SU-DHL-6 (cell line): ENCODE results near the gene FUCA2.
"Not testable (repeated sequence)": the region's sequence is repeated elsewhere in the genome, so short reads cannot be mapped to it uniquely, and the experiment has no call there.

Experiments
- H2AFZ ChIP-seq: fragments of 200-600 bp; sonication (generic); 2 replicates; pipeline ENCODE4 v1.6.1; 2014; ENCODE audit warnings: low read depth, mild to moderate bottlenecking, moderate library complexity, mixed read lengths, antibody characterized with exemption, low read length; ENCODE audit not compliant: severe bottlenecking
- H3F3A ChIP-seq: fragments of 200-600 bp; shearing (Covaris generic); 2 replicates; pipeline ENCODE4 v1.6.0; 2016; ENCODE audit warnings: antibody characterized with exemption, mild to moderate bottlenecking; ENCODE audit not compliant: insufficient read depth
- H3K27ac ChIP-seq: fragments of 200-600 bp; sonication (generic); 2 replicates; pipeline ENCODE4 v1.5.1; 2016; ENCODE audit warnings: low read depth, mild to moderate bottlenecking, low read length, moderate library complexity, mixed read lengths
- H3K27me3 ChIP-seq: fragments of 200-600 bp; sonication (generic), shearing (Covaris generic); 2 replicates; pipeline ENCODE4 v1.6.0; 2014; ENCODE audit warnings: mild to moderate bottlenecking, low read length
- H3K36me3 ChIP-seq: fragments of 200-600 bp; sonication (generic); 2 replicates; pipeline ENCODE4 v1.6.1; 2014; ENCODE audit warnings: mild to moderate bottlenecking, low read length, mixed read lengths
- H3K4me2 ChIP-seq: fragments of 300-600, 200-600 bp; shearing (Covaris generic), sonication (generic); 2 replicates; pipeline ENCODE4 v1.6.0; 2014; ENCODE audit warnings: low read length, low read depth, mild to moderate bottlenecking; ENCODE audit not compliant: poor library complexity, severe bottlenecking
- H3K4me3 ChIP-seq: fragments of 200-600 bp; sonication (generic); 2 replicates; pipeline ENCODE4 v1.5.1; 2014; ENCODE audit warnings: antibody characterized with exemption, low read length, mild to moderate bottlenecking, mixed read lengths; ENCODE audit not compliant: insufficient read depth, poor library complexity, severe bottlenecking
- H3K79me2 ChIP-seq: fragments of 200-600 bp; sonication (generic); 2 replicates; pipeline ENCODE4 v1.6.1; 2014; ENCODE audit warnings: mild to moderate bottlenecking, low read length, moderate library complexity; ENCODE audit not compliant: insufficient read depth
- H3K9ac ChIP-seq: fragments of 200-600 bp; sonication (generic); 2 replicates; pipeline ENCODE4 v1.7.0; 2014; ENCODE audit warnings: mild to moderate bottlenecking, low read length
- H3K9me2 ChIP-seq: fragments of 200-600 bp; sonication (generic); replicated peaks from 2 replicates; pipeline ENCODE4 v1.6.1; 2014; ENCODE audit warnings: low read length; ENCODE audit not compliant: insufficient read depth
- H3K9me3 ChIP-seq: fragments of 200-600 bp; sonication (generic); 2 replicates; pipeline ENCODE4 v1.6.1; 2014; ENCODE audit warnings: low read length, mixed read lengths; ENCODE audit not compliant: insufficient read depth
- H4K20me1 ChIP-seq: fragments of 200-600 bp; sonication (generic); 2 replicates; pipeline ENCODE4 v1.6.1; 2014; ENCODE audit warnings: low read depth, mild to moderate bottlenecking, antibody characterized with exemption, low read length, moderate library complexity, mixed read lengths
- EZH2phosphoT487 ChIP-seq: fragments of 200-600 bp; sonication (generic), shearing (Covaris generic); conservative IDR thresholded peaks from 2 replicates; pipeline ENCODE4 v1.6.1; 2018; ENCODE audit warnings: mild to moderate bottlenecking, antibody characterized with exemption, low read length, moderate library complexity, mixed read lengths
- TF ChIP-seq, protein P1 (sequence below): fragments of 200-600 bp; sonication (generic); IDR thresholded peaks from one replicate; pipeline ENCODE4 v1.5.1; 2017; ENCODE audit warnings: antibody characterized with exemption, mild to moderate bottlenecking, low read length, moderate library complexity; ENCODE audit not compliant: insufficient read depth, poor library complexity, severe bottlenecking

Gene FUCA2

DNA sequence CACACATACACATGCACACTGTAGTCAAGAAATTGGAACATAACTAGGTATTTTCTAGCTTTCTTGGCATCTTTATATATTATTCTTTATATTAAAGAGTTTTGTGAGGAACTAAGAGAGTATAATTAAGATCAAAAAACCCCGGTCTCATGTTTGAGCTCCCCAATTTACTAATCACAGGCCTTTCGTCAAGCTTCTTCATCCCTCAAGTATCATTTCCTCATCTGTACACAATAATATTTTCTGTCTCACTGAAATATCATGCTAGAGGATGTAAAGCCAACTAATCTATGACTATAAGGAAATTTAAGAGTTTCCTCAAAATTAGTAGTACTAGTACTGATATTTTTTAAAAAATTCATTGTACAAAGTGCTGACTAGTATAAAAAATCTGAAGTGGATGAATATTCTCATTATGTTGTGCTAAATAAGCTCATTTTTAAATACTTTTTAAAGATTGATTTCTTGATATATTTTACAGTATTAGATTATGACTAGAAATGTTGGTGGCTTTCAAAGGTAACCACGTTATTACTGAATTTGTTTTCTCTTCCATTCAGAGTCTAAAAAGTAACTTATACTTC, 32.9 kb downstream of the FUCA2 start:
- no peak overlapping the region for H3K27ac ChIP-seq
- no peaks in the 10 kb centered on the region for H3K9me3 ChIP-seq
- H3K36me3 ChIP-seq: 0 out of 2 replicates have a peak, but pooled peaks cover 6% of the 10 kb centered on the region
- H3K9ac ChIP-seq: no peak overlapping the region
- no peaks in the 10 kb centered on the region for H4K20me1 ChIP-seq
- H3F3A ChIP-seq: no peaks in the 10 kb centered on the region
- no peaks in the 10 kb centered on the region for H3K79me2 ChIP-seq
- H3K9me2 ChIP-seq: no peaks in the 10 kb centered on the region
- H2AFZ ChIP-seq: no peak overlapping the region
- H3K27me3 ChIP-seq: no peaks in the 10 kb centered on the region
- no peak overlapping the region for H3K4me2 ChIP-seq
- H3K4me3 ChIP-seq: no peak overlapping the region
- TF ChIP-seq EZH2phosphoT487: no peak
- TF ChIP-seq, protein P1, sequence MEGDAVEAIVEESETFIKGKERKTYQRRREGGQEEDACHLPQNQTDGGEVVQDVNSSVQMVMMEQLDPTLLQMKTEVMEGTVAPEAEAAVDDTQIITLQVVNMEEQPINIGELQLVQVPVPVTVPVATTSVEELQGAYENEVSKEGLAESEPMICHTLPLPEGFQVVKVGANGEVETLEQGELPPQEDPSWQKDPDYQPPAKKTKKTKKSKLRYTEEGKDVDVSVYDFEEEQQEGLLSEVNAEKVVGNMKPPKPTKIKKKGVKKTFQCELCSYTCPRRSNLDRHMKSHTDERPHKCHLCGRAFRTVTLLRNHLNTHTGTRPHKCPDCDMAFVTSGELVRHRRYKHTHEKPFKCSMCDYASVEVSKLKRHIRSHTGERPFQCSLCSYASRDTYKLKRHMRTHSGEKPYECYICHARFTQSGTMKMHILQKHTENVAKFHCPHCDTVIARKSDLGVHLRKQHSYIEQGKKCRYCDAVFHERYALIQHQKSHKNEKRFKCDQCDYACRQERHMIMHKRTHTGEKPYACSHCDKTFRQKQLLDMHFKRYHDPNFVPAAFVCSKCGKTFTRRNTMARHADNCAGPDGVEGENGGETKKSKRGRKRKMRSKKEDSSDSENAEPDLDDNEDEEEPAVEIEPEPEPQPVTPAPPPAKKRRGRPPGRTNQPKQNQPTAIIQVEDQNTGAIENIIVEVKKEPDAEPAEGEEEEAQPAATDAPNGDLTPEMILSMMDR: no peak

DNA sequence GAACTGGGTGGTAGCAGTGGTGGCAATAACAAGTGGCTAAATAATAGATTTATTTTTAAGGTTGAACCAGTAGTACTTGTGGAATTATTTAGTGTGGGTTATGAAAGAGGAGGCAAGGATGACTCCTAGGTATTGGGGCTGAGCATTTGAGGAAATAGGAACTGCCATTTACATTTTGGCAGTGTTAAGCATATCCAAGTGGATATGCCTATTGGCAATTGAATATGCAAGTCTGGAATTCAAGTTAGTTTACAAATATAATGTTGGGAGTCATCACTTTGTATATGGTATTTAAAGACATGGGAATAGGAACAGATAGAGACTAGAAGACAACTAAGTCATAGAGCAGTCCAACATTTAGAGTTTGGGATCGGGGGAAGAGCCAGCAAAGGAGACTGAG, 35.0 kb downstream of the FUCA2 start:
- Histone ChIP-seq H3K9ac (no peak overlapping the region), H2AFZ (no peak overlapping the region), H3K4me2 (no peak overlapping the region), H3K79me2 (no peaks in the 10 kb centered on the region), H3K27me3 (no peaks in the 10 kb centered on the region), H3K9me3 (no peaks in the 10 kb centered on the region), H3K4me3 (no peak overlapping the region), H3K27ac (no peak overlapping the region), H3F3A (no peaks in the 10 kb centered on the region), H3K36me3 (peaks cover 13% of the 10 kb centered on the region), H4K20me1 (no peaks in the 10 kb centered on the region), H3K9me2 (no peaks in the 10 kb centered on the region)
- no peak for TF ChIP-seq EZH2phosphoT487
- TF ChIP-seq, protein P1: no peak

DNA sequence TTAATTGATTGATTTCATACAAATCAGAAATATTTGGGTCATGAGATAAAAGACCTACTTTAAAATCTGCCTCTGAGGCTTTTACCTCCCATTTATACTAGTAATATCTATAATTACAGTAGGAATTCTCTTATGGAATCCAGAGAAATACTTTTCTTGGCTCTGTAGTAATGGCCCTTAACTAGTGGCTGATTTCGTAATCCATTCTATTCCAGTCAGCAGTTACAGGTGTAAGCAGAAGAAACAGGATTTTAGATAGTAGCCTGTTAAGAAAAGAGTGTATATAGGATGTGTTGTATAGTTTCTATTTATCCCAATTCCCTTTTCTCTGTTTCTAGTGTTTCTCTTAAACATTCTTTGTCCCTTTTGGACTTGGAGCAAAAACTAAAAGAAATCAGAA, 39.7 kb downstream of the FUCA2 start:
- H3K9me3 ChIP-seq: no peaks in the 10 kb centered on the region
- no peaks in the 10 kb centered on the region for H3K79me2 ChIP-seq
- H4K20me1 ChIP-seq: no peaks in the 10 kb centered on the region
- no peak overlapping the region for H3K4me2 ChIP-seq
- H3K9ac ChIP-seq: no peak overlapping the region
- no peaks in the 10 kb centered on the region for H3K27me3 ChIP-seq
- H3K36me3 ChIP-seq: peaks cover 19% of the 10 kb centered on the region
- TF ChIP-seq, protein P1: no peak
- TF ChIP-seq EZH2phosphoT487: no peak
- H3K9me2 ChIP-seq: no peaks in the 10 kb centered on the region
- no peak overlapping the region for H2AFZ ChIP-seq
- H3F3A ChIP-seq: no peaks in the 10 kb centered on the region
- H3K27ac ChIP-seq: no peak overlapping the region
- no peak overlapping the region for H3K4me3 ChIP-seq

DNA sequence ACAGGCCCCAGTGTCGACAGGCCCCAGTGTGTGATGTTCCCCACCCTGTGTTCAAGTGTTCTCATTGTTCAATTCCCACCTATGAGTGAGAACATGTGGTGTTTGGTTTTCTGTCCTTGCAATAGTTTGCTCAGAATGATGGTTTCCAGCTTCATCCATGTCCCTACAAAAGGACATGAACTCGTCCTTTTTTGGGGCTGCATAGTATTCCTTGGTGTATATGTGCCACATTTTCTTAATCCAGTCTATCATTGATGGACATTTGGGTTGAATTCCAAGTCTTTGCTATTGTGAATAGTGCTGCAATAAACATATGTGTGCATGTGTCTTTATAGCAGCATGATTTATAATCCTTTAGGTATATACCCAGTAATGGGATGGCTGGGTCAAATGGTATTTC, 42.7 kb downstream of the FUCA2 start:
- not testable (repeated sequence) for H2AFZ ChIP-seq, H4K20me1 ChIP-seq, H3K9ac ChIP-seq, H3K9me3 ChIP-seq, H3K4me3 ChIP-seq, H3K4me2 ChIP-seq, H3K79me2 ChIP-seq, H3F3A ChIP-seq, H3K27me3 ChIP-seq, H3K27ac ChIP-seq, H3K9me2 ChIP-seq
- peaks cover 25% of the 10 kb centered on the region for H3K36me3 ChIP-seq
